ENCODE data around the gene PIEZO2.

The PIEZO2 gene

DNA sequence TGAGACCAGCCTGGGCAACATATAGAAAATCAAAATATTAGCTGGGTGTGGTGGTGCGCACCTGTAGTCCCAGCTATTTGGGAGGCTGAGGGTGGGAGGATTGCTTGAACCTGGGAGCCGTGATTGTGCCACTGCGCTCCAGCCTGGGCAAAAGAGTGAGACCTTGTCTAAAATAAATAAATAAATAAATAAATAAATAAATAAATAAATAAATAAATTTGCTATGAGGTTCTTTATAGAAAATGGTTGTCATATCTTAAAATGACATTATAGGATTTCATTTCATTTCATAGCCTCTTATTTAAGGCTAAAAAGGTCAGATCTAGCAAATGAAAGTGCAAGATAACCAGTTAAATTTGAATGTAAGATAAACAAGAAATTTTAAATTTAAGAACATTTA, 430.6 kb downstream of the PIEZO2 start:
- no peak for DNase-seq

DNA sequence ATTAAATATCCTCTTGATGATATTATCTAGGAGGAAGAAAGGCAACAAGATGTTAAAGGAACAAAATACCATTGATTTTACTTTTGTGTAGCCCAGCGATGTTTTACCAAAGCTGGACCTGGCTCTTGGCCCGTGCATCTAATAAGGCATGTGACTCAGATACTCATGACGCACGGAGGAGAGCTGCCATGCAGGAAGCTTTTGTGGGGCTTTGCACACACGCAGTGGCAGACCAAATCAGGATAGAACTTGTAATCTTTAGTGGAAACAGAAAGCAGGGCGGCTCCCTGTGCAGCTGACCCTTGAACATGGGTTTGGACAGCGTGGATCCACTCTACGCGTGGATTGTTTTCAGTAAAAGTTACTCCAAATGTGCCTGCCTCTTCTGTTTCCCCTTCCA, 433.6 kb downstream of the PIEZO2 start:
- DNase-seq: no peak

DNA sequence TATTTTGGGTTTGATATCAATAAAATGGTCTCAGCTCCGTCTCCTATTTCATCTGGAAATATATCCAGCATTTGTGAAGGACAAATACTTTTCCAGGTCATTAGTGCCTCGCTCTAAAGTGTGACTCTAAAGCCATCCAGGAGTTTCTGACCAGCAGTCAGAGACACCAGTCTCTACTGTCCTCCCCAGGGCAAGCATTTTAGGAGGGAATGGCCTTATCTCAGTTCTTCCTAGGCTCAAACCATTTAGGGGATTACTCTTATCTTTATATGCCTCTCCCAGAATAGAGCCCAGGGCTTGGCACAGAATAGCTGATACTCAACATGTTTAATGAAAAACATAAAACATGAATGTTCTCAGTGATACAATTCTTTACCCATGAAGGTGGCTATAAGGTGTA, 436.0 kb downstream of the PIEZO2 start:
- no peak for DNase-seq

DNA sequence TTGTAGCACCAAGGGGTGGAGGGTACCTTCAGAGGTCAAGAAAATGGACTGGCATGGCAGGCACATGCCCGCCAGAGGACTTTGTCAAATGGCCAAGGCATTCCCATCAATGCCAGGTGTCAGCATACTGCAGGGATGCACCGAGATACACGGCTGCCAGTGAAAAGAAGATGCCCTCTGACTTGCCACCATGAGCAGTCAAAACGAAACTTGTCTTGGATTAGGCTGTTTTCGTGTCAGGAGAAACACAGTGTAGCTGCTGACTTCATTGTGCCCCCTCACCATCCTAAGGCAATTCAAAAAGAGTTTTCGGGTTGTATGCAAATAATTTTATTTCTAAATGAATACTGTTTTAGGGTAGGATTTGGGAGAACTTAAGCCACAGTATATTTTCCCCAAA, 442.1 kb downstream of the PIEZO2 start:
- no peak for DNase-seq

DNA sequence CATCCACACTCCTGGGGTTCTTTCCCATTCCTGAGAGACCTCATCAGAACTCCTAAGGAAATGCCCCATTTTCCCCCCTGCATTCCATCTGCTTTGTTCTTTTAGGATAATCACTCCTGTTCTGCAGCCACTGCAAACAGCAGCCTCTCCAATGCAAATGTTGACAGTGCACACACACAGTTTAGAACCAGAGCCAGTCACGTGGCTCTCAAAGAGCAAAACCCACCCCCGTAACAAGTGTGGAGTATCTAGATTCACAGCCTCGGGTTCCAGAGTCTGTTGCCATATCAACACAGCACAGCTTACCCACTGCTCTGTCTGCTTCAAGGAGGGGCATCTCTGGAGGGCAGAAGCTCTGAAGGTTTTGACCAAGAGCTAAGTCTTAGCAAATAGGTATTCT, 443.6 kb downstream of the PIEZO2 start:
- DNase-seq: no peak

DNA sequence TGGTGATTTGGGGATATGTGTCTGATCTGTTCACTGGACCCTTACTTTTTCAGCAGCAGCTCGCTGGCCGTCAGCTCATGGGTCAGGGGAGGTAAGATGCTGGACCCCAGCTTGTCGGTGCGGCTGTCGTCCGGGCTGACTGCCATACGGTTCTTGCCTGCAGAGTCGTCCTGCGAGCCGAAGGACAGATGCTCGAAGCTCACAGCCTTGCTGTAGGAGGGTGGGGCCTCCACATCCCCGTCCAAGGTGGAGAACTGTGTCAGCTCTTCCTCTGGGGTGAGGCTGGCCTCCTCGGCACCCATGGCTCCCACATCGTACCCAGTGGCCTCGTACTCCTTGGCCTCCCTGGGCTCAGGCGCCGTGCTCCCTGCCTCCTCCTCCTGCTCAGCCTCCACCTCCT, 444.1 kb downstream of the PIEZO2 start:
- no peak for DNase-seq

DNA sequence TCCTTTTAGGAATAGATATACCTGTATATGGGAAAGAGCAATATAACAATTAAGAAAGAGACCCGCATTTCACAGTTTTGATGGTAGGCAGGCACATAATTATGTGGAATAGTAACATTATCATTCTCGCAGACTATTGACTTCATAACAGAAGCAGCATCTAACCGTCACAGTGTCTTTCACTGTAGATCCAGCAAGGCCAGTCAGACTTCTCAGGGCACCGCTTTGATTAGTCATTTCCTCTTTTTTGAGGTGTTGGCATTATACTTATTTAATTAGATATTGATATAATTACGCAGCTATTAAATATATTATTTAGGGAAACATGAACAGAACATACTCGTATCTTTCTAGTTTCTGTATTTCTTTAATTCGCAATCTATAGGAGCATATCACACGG, 447.2 kb downstream of the PIEZO2 start:
- no peak for DNase-seq

DNA sequence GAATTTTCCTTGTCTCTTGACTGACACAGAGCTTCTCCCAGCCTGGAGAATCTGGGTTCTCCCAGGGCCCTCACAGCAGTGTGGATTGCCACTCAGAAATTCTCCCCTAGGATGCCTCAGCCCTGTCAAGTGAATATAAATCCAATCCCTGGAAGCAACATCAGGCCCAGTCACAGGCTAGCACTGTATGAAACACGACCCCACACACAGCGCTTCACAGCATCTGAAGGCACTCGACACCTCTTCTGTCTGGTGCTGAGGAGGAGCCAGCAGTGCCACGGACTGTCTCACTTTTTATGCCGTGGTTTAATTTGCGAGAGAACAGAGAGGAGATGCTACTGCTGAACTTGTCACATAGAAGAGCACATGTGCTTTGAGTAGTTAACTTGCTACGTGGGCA, 459.0 kb downstream of the PIEZO2 start:
- DNase-seq: no peak

DNA sequence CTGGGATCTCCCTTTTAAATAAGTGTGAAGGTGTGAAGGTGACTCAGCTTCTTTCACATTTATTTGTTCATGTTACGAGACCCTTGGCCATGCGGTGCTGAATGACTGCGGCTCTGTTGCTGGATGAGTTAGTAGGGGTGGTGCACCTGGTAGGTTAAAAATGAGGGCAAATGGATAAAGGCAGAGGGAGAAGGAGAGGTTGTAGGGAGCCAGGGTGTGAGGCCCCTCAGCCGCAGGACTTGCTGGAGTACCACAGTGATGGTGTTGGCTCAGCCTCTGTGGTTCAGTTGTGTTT, 459.4 kb downstream of the PIEZO2 start:
- DNase-seq: no peak

DNA sequence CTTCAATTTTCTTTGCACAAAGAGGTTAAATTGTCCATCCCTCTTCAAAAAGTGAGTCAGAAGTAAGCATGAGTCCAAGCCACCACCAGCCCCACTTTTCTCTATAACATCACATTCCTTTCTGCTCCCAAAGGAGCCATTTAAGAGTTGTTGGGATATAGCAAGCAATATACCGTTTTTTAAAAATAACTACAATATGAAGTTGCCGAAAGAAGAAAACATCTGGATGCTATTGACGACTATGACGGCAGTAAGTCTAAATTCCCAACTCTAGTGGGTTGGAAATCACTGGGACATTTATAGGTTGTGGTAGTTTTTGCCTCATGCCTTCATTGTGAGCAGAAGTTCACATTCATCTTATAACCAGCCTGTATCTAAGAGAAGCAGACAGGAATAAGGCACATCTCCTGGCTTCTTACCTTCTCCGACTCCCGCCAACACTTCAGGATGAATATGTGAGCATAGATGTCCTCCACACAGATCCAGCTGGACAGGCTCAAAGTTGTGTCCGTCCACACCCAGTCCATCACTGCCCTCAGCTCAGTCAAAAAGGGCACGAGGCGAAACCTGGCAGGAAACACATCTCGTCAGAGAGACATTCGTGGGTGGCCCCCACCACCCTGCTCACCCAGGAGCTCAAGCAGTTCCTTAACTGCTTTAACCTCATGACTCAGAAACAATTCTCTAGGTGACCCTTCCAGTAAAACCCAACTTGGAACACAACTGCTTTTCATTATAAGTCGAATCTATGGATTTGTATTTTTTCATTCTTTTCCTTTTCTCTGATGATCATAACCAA, 459.9 kb downstream of the PIEZO2 start:
- DNase-seq: no peak

DNA sequence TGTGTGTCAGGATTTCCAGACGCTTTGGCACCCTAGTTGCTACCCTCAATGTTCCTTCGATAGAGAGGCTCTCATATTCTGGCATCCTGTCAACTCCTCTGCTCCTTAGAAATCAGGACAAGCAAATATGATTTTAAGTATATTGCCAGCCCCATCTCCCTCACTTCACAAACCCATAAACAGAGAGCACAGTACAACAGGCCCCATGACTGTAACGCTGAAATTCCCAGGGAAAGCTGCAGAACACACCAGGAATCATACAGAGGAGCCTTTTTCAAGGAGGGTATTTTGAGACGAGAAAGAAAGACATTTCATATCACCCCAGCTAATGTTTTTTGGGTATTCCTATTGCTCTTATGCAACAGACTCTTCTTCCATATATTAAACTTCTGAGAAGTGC, 460.6 kb downstream of the PIEZO2 start:
- no peak for DNase-seq

DNA sequence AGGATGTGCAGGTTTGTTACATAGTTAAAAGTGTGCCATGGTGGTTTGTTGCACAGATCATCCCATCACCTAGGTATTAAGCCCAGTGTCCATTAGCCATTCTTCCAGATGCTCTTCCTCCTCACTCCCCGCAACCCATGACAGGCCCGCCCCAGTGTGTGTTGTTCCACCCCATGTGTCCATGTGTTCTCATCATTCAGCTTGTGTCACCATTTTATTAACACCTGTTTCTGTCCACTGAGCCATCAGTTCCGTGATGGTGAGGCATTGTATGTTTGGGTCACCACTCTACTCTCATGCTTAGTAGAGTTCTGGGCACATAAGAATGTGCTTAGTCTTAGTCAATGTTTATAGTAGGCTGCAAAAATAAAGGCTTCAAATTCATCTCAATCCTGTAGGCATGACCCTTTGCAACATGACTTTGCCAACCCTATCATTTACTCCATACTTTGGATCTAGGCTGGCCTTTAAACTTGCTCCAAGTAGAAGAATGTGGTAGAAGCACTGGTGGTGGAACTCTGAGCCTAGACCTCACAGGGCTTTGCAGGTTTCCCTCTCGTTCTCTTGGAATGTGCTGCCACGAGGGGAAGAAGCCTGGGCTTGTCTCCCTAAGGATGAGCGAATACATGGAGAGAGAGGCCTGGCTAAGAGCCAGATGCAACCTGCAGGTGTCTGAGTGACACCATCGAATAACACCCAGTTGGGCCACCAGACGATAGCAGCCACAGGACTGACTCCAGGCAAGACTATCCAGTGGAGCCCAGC, 462.0 kb downstream of the PIEZO2 start:
- no peak for DNase-seq

DNA sequence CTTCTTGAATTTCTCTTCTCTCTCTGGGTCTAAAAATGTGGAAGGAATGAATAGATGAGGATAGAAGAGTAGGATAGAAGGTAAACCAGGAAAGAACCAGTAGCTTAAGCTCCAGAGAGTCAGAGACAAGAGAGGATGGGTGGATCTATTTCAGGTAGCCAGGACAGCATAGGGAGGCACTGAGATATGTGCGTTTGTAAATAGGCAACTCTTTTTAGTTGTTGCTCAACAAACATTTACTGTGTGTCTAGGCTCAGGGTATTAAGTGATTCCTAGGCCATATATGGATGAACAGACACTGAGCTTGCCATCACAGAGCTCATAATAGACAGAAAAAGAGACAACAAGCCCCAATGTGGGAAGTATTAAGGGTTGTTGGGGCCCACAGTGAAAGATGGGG, 463.1 kb downstream of the PIEZO2 start:
- DNase-seq: no peak

DNA sequence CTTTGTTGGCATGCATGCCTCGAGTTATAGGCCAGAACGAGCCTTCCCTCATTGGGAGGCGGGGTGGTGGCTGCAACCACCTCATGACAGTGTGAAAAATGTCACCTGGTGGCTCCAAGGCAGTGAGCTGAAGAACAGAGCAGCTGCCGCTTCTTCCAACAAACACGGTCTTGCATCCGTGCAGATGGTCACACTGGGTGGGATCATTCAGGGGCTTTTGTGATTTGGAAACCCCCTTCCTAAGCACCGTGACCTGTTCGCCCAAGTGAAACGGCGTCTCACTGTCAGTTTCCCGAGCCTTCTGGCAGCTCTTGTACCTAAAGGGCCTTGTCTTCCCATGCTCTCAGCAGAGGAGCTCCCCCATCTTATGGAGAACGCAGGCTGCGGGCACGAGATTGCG, 463.9 kb downstream of the PIEZO2 start:
- DNase-seq: no peak

DNA sequence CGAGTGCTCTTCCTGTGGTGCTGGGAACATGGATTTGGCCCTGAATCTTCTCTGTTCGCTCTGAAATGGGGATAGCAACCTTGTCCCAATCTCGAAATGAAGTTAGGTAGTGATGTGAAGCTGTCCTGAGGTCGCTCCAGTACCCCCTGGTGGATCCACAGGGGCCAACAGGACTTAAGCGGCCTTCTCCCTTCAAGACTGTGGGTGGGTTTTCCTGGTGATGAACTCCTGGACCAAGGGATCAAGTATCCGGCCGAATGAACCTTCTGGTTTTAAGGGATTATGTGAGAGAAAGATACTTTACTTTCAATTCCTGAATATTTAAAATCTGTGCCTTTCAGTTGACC, 467.0 kb downstream of the PIEZO2 start:
- no peak for DNase-seq

DNA sequence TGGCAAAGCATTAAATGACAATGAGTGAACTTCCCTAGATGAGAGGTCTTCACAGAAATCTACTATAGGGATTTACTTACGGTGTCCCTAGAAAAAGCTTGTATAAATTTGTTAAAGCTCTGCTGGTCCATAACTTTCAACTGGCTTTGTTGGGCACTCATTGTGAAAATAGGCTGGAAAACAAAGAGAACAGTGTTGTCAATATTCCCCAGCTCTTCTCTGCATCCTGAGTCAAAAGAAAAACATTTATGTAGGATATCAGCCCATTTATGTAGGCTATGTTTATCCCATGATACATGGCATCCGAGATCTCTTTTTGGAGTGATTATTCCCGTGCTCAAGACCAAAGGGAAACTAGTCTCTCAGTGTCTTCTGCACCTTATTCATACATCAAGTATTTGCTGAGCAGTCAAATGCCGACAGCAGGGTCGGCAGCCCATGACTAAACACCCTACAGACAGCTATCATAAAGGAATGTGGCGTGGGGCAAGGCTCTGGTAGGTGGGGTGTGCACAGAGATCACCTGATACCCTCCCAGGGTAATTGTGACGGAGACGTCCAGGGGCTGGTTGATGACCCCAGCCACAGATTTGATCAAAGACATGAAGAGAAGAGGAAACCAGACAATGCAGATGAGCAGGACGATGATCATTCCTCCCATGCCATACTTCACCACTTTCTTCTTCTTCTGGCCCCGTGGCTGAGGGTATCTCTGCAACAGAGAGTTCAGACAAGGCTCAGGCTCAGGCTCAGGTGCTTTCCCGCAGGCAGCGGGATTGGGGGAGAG, 467.6 kb downstream of the PIEZO2 start:
- no peak for DNase-seq

DNA sequence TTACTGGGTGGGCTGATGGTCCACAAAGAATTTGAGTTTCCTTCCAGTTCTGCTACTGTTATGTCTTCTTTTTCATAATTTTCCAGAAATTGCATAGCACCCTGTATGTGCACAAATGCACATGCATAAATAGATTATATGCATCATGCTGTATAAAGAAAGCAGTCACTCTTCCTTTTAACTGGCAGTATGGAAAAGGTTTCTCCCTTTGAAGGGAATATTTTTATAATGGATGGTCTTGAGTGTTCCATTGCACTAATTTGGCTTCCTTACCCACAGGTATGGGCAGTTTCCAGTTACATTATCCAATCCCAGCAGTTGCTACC, 469.1 kb downstream of the PIEZO2 start:
- DNase-seq: no peak

DNA sequence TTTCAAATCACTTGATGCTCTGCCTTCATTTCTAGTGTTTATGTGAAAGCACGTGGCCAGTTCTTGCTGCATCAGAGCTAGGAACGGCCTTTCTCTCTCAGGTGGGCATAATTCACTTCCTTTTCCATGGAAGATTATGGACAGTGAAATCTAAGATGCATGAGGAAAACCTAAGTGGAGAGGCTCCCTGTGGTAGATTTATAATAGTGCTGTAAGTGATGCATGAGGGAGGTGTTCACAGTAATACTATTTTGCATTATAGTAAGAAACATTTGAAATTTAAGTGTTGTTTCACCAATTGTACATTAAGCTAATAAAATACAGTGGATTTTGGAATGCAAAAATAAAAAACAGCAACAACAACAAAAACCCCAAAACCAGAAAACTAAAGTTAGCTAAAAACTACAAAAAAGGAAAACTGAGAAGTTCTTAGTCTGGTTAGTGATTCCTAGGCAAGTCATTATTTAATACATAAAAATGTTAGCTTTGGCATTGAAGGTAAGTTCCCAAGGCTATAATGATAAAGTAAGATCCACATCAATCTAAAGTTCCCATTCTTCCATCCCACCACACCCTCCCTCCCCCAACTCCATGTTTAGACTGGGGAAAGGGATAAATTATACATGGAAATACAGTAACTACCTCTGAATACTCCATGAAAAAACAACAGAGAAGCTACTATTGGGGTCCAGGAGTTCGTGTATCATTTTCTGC, 469.7 kb downstream of the PIEZO2 start:
- no peak for DNase-seq

DNA sequence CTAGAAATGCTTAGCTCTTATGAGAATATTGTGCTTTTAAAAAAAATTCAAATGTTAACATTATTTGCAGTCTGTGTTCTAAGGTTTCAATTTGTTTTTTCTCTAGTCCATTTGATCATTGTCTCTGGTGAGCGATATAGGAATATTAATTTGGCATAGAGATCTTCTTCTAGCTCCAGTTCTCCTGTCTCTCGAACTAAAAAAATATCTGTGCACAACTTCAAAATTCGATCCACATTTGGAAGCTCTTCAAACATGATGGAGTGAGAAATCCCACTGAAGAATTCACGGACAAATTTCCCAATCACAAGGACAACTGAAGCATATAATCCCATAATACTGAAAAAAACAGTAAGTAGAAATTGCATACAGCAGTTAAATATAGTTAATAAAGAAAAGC, 477.9 kb downstream of the PIEZO2 start:
- no peak for DNase-seq

DNA sequence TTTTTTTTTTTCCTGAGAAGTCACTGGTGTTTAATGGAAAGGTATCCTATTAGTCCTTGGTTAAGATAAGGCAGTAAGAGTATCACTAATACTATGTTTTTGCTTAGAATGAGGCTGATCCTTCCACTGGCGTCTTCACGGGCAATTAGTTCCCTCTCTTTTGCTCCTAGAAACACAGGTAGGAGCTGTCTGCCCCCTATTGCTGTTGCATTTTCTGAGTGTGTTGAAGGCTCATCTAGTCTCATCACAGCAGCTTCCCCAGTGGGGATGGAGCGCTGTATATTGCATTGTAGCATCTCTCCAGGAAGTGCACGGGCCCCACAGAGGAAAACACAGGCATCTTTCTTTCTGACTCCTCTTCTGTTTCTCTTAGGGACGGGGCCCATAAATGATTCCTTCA, 478.5 kb downstream of the PIEZO2 start:
- no peak for DNase-seq

DNA sequence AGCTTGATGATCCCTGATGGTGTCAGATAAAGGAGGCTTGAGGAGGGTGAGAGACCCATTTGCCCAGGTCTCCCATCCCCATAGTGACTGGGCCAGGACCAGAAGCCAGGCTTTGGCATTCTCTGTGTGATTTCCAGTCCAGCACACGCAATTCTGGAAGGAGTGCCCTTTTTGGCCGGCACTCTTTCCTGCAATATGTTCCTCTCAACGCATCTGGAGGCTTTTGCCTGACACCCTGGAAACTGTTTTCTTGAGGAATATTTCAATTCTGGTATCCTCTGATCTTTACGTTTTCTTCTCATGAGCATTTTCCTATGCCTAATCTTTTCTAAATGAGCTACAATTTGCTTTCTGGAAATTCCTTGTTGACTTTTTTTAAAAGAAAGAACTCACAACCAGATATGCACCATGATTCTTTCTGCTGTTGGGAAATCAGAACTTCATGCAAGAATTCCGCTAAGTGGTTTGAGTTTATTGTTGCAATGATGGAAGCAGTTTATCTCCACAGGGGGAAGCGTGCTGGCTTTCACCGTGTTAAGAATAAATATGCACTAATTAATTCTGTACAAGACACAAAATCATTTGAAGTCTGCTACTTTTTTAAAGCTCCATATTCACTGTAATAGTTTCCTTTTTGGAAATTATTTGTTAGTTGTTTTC, 479.8 kb downstream of the PIEZO2 start:
- no peak for DNase-seq

DNA sequence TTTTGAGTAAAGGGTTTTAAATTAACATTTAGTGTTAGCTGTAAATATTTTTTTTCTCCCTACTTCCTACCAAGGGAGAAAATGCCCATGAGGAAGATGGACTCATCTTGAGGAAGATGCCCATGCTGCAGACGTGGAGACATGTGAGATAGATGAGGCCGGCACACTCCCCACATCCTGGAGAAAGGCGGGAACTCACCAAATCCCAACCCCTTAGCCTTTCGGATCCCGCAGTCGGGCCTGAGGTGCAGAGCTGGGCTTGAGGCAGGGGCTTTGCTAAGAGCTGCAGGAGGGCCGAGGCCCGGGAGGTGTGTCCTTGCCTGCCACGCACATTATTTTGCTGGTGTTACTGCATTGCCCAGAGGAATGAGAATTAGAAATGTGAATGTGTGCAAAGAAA, 485.6 kb downstream of the PIEZO2 start:
- DNase-seq: no peak

DNA sequence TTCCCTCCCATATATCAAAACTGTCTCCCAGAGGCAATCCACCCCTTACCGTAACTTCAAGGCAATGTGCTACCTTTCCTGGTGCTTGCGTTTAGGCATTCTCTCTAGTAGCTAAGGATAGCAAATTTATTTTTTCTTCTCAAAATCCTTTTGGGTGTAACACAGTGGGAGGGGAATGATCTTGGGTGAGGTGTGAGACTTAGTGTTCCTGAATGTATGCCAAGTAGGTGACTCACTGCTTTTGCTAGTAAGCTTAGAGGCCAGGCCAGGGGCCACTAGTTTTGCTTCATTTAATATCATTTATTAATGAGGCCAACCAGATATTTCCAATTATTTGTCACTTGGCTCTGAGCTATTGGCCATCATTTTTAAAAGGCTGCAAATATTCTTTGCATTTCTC, 488.1 kb downstream of the PIEZO2 start:
- no peak for DNase-seq

Measured in 8988T (cell line).